Upper lobe of right lung (tissue), 1 donor: Measurements from ENCODE around the gene CHD1. TPM values are rescaled to one million over a fixed set of nuclear protein-coding genes. Genes with fewer than 3 reads are reported as not detected.
A peak's percentile ranks its signal among the peaks of the same experiment; 100 is the strongest.

Experiments used
- ATAC-seq: fragments of 200-7000 bp; cut with Tn5 transposase; one replicate; pipeline ENCODE4 v1.9.1; 2020; ENCODE audit warnings: mild to moderate bottlenecking, moderate library complexity
- DNase-seq: peaks from one replicate; pipeline ENCODE4 v3.0.0-alpha.2; 2020
- H3K27ac ChIP-seq: fragments of 200-600 bp; one replicate; pipeline ENCODE4 v1.8.0; 2022
- H3K27me3 ChIP-seq: fragments of 200-600 bp; one replicate; pipeline ENCODE4 v1.8.0; 2022; ENCODE audit warnings: mild to moderate bottlenecking
- H3K36me3 ChIP-seq: fragments of 200-600 bp; one replicate; pipeline ENCODE4 v1.8.0; 2022
- H3K4me1 ChIP-seq: fragments of 200-600 bp; one replicate; pipeline ENCODE4 v1.8.0; 2022
- H3K4me3 ChIP-seq: fragments of 200-600 bp; one replicate; pipeline ENCODE4 v1.8.0; 2022; ENCODE audit warnings: mild to moderate bottlenecking
- H3K9me3 ChIP-seq: fragments of 200-600 bp; one replicate; pipeline ENCODE4 v1.8.0; 2022
- CTCF ChIP-seq: fragments of 200-600 bp; IDR thresholded peaks from one replicate; pipeline ENCODE4 v1.8.0; 2022; ENCODE audit warnings: antibody characterized with exemption
- intact Hi-C: fragments of 100-400 bp; cut with DNase I; formaldehyde crosslinking; loops from one replicate; pipeline ENCODE4 v1.11.0; 2022
- total RNA-seq: library from RNA; stranded (reverse); fragmentation: NEBNext Ultra II Directional; extraction: Animal tissue kit (Norgen Biotek cat#: 25700); gene quantifications from one replicate; pipeline ENCODE4 v1.2.1, GENCODE V29; 2021
- donor health status: DM: no; HTN: yes; CAD: no; lungs with severe emphysema.

CHD1 gene
- total RNA-seq, 1 donor from 2014 or later, result 33.3 TPM

- no peak for TF ChIP-seq CTCF
- H3K27me3 ChIP-seq, result no peaks in the 10 kb centered on the region
- ATAC-seq (no peak), DNase-seq (no peak)
- H3K27ac ChIP-seq, result no peak overlapping the region
- no peak overlapping the region for H3K4me3 ChIP-seq
- peaks cover 18% of the 10 kb centered on the region for H3K4me1 ChIP-seq
- no peaks in the 10 kb centered on the region for H3K36me3 ChIP-seq
- intact Hi-C loops, result no loop called here
- no peaks in the 10 kb centered on the region for H3K9me3 ChIP-seq
These were observed 5.7 kb upstream of the CHD1 start for GRCh38 chr5:98934546-98934945.

GRCh38 chr5:98933445-98934072 lies 4.8 kb upstream of the CHD1 start:
- Histone ChIP-seq H3K27ac (peak overlapping the region; percentile 74), H3K4me3 (no peak overlapping the region), H3K9me3 (no peaks in the 10 kb centered on the region), H3K27me3 (no peaks in the 10 kb centered on the region), H3K36me3 (no peaks in the 10 kb centered on the region), H3K4me1 (peaks cover 18% of the 10 kb centered on the region)
- intact Hi-C loops, result no loop called here
- no peak for ATAC-seq
- no peak for DNase-seq
- TF ChIP-seq CTCF, result no peak

- no peak for TF ChIP-seq CTCF
- Histone ChIP-seq H3K4me1 (peaks cover 28% of the 10 kb centered on the region), H3K27me3 (no peaks in the 10 kb centered on the region), H3K4me3 (no peak overlapping the region), H3K9me3 (no peaks in the 10 kb centered on the region), H3K27ac (no peak overlapping the region), H3K36me3 (no peaks in the 10 kb centered on the region)
- intact Hi-C loops, result no loop called here
- ATAC-seq (no peak), DNase-seq (no peak)
These were observed 2.4 kb upstream of the CHD1 start for GRCh38 chr5:98930972-98931762.

GRCh38 chr5:98929710-98930298 lies 997 bp upstream of the CHD1 start:
- peaks cover 9% of the 10 kb centered on the region for H3K36me3 ChIP-seq
- H3K4me1 ChIP-seq, result peaks cover 34% of the 10 kb centered on the region
- no peaks in the 10 kb centered on the region for H3K9me3 ChIP-seq
- peak overlapping the region; percentile 75 for H3K4me3 ChIP-seq
- ATAC-seq (no peak), DNase-seq (no peak)
- no peaks in the 10 kb centered on the region for H3K27me3 ChIP-seq
- peak overlapping the region; percentile 100 for H3K27ac ChIP-seq
- no peak for TF ChIP-seq CTCF
- intact Hi-C loops, result no loop called here

GRCh38 chr5:98927989-98928872 lies 576 bp downstream of the CHD1 start:
- Histone ChIP-seq H3K4me1 (peaks cover 33% of the 10 kb centered on the region), H3K36me3 (peaks cover 25% of the 10 kb centered on the region), H3K9me3 (no peaks in the 10 kb centered on the region), H3K27me3 (no peaks in the 10 kb centered on the region), H3K4me3 (peak overlapping the region; percentile 75), H3K27ac (peak overlapping the region; percentile 100)
- ATAC-seq, result peak; percentile 69
- intact Hi-C loops, result no loop called here
- TF ChIP-seq CTCF, result no peak
- DNase-seq, result peak; percentile 93
